PC-9 (cell line): ENCODE data around the gene UPF2. TPM values are rescaled to one million over a fixed set of nuclear protein-coding genes. Genes with fewer than 3 reads are reported as not detected.
A peak's percentile ranks its signal among the peaks of the same experiment; 100 is the strongest.

Experiments
- BruUV-seq: library from RNA; stranded (reverse); fragments of 400-500 nt; replicated peaks from 2 replicates; lab custom pipeline; 2021; lab: Mats Ljungman, UMichigan
- CTCF ChIA-PET: fragments of 300-600 bp; sonication (Branson Sonifier 250); formaldehyde crosslinking; loops from one replicate; lab custom pipeline; 2022; ENCODE audit warnings: antibody characterized with exemption; lab: Charles Lee
- POLR2A ChIA-PET: fragments of 300-600 bp; sonication (Branson Sonifier 250); formaldehyde crosslinking; loops from one replicate; lab custom pipeline; 2022; ENCODE audit warnings: antibody characterized with exemption; ENCODE audit not compliant: unreplicated experiment; lab: Charles Lee
- DNase-seq, 2 experiments: peaks; one replicate each; pipeline versions ENCODE4 v3.0.0 to v3.0.0-alpha.2; 2015 to 2022; ENCODE audit warnings: mixed read lengths in 1 of 2
- H2AFZ ChIP-seq: fragments of 200-600 bp; sonication (generic); 2 replicates; pipeline ENCODE4 v1.8.1; 2017; ENCODE audit warnings: antibody characterized with exemption
- H3F3A ChIP-seq: fragments of 200-600 bp; sonication (generic); 2 replicates; pipeline ENCODE4 v1.8.1; 2017; ENCODE audit warnings: antibody characterized with exemption, mild to moderate bottlenecking, low read depth; ENCODE audit not compliant: insufficient read depth
- H3K27ac ChIP-seq: fragments of 200-600 bp; sonication (generic); 2 replicates; pipeline ENCODE4 v1.6.1; 2016; ENCODE audit warnings: mixed run types
- H3K27me3 ChIP-seq: fragments of 200-600 bp; sonication (generic); 2 replicates; pipeline ENCODE4 v1.6.1; 2016; ENCODE audit warnings: low read depth, mixed run types; ENCODE audit not compliant: insufficient read depth
- H3K36me3 ChIP-seq: fragments of 200-600 bp; sonication (generic); 2 replicates; pipeline ENCODE4 v1.6.1; 2016; ENCODE audit warnings: low read depth, mixed run types
- H3K4me1 ChIP-seq: fragments of 200-600 bp; sonication (generic); replicated peaks from 2 replicates; pipeline ENCODE4 v1.6.1; 2016; ENCODE audit warnings: mixed run types; ENCODE audit not compliant: insufficient read depth
- H3K4me2 ChIP-seq: fragments of 200-600 bp; sonication (generic); 2 replicates; pipeline ENCODE4 v1.6.1; 2017; ENCODE audit warnings: mixed run types
- H3K4me3 ChIP-seq: fragments of 200-600 bp; sonication (generic); 2 replicates; pipeline ENCODE4 v1.6.1; 2016; ENCODE audit warnings: mixed run types
- H3K79me2 ChIP-seq: fragments of 200-600 bp; sonication (generic); 2 replicates; pipeline ENCODE4 v1.6.1; 2017; ENCODE audit warnings: low read depth, mixed run types
- H3K9me2 ChIP-seq: fragments of 200-600 bp; sonication (generic); 2 replicates; pipeline ENCODE4 v1.8.1; 2017; ENCODE audit warnings: mild to moderate bottlenecking; ENCODE audit not compliant: insufficient read depth
- H3K9me3 ChIP-seq: fragments of 200-600 bp; sonication (generic); 2 replicates; pipeline ENCODE4 v1.8.1; 2016; ENCODE audit warnings: low read depth; ENCODE audit not compliant: insufficient read depth
- H4K20me1 ChIP-seq: fragments of 200-600 bp; sonication (generic); 2 replicates; pipeline ENCODE4 v1.8.1; 2017; ENCODE audit not compliant: insufficient read depth
- CTCF ChIP-seq: fragments of 200-600 bp; sonication (generic); conservative IDR thresholded peaks from 2 replicates; pipeline ENCODE4 v1.6.1; 2017; ENCODE audit warnings: mixed run types, antibody characterized with exemption, mild to moderate bottlenecking, moderate library complexity
- EZH2 ChIP-seq: fragments of 200-600 bp; sonication (generic); IDR thresholded peaks from 2 replicates; pipeline ENCODE4 v1.8.0; 2017; ENCODE audit warnings: antibody characterized with exemption, low read depth
- intact Hi-C: fragments of 100-400 bp; cut with micrococcal nuclease; formaldehyde crosslinking; loops from one replicate; pipeline ENCODE4 v1.10.0; 2022; ENCODE audit not compliant: unreplicated experiment
- total RNA-seq: library from RNA; stranded (reverse); gene quantifications from 2 replicates; pipeline ENCODE4 v1.2.3, GENCODE V29; 2021

The UPF2 gene
- total RNA-seq, 1 experiment from 2014 or later: 25.9 TPM

GRCh38 chr10:12067336-12067735, 24.7 kb upstream of the UPF2 start:
- TF ChIP-seq CTCF (no peak), EZH2 (no peak)
- DNase-seq: peak in 1 of 2 experiments; percentile 60
- H3K36me3 ChIP-seq: no peaks in the 10 kb centered on the region
- H4K20me1 ChIP-seq: no peaks in the 10 kb centered on the region
- CTCF ChIA-PET: no interaction called here
- H3K79me2 ChIP-seq: peaks cover 24% of the 10 kb centered on the region; the same call in 1 of the 2 replicates
- intact Hi-C loops: loop anchor here (5.0 kb wide), 1 partner anchor 60 kb away; the partner anchor contains the start of gene SEC61A2
- H3K4me2 ChIP-seq: no peak overlapping the region
- H3K4me1 ChIP-seq: no peaks in the 10 kb centered on the region
- no peak overlapping the region for H3K27ac ChIP-seq
- BruUV-seq: no TSS peak
- POLR2A ChIA-PET: no interaction called here
- no peaks in the 10 kb centered on the region for H3K9me3 ChIP-seq
- H2AFZ ChIP-seq: no peak overlapping the region
- peaks cover 8% of the 10 kb centered on the region; the same call in 1 of the 2 replicates for H3F3A ChIP-seq
- no peaks in the 10 kb centered on the region for H3K9me2 ChIP-seq
- H3K27me3 ChIP-seq: no peaks in the 10 kb centered on the region
- no peak overlapping the region for H3K4me3 ChIP-seq

- Histone ChIP-seq H4K20me1 (no peaks in the 10 kb centered on the region), H3K27me3 (no peaks in the 10 kb centered on the region), H3K9me2 (no peaks in the 10 kb centered on the region), H3F3A (peaks cover 8% of the 10 kb centered on the region; the same call in 1 of the 2 replicates), H3K9me3 (no peaks in the 10 kb centered on the region), H3K4me1 (no peaks in the 10 kb centered on the region), H3K27ac (no peak overlapping the region), H3K36me3 (no peaks in the 10 kb centered on the region), H2AFZ (no peak overlapping the region), H3K79me2 (no peaks in the 10 kb centered on the region), H3K4me2 (no peak overlapping the region), H3K4me3 (no peak overlapping the region)
- ChIA-PET CTCF (no interaction called here), POLR2A (no interaction called here)
- no peak for DNase-seq
- TF ChIP-seq EZH2 (no peak), CTCF (no peak)
- no TSS peak for BruUV-seq
- intact Hi-C loops: no loop called here
Measured at GRCh38 chr10:12063483-12063818, 20.8 kb upstream of the UPF2 start.

GRCh38 chr10:12062754-12063482, 20.3 kb upstream of the UPF2 start:
- no peak overlapping the region for H3K27ac ChIP-seq
- ChIA-PET CTCF (no interaction called here), POLR2A (no interaction called here)
- H4K20me1 ChIP-seq: no peaks in the 10 kb centered on the region
- H3K9me2 ChIP-seq: no peaks in the 10 kb centered on the region
- TF ChIP-seq EZH2: no peak
- no peak for TF ChIP-seq CTCF
- H3K9me3 ChIP-seq: no peaks in the 10 kb centered on the region
- H3K79me2 ChIP-seq: no peaks in the 10 kb centered on the region
- H3K4me3 ChIP-seq: no peak overlapping the region
- H3K4me1 ChIP-seq: no peaks in the 10 kb centered on the region
- DNase-seq: no peak
- intact Hi-C loops: no loop called here
- no peak overlapping the region for H3K4me2 ChIP-seq
- H3F3A ChIP-seq: peaks cover 4% of the 10 kb centered on the region; the same call in 1 of the 2 replicates
- no peaks in the 10 kb centered on the region for H3K27me3 ChIP-seq
- no peaks in the 10 kb centered on the region for H3K36me3 ChIP-seq
- H2AFZ ChIP-seq: no peak overlapping the region
- BruUV-seq: no TSS peak
